Measurements from ENCODE around the gene PGP. TPM values are rescaled to one million over a fixed set of nuclear protein-coding genes. Genes with fewer than 3 reads are reported as not detected.

Gene PGP
- total RNA-seq, 2 experiments from 2014 or later, result 19.4 to 22.9 TPM

DNA sequence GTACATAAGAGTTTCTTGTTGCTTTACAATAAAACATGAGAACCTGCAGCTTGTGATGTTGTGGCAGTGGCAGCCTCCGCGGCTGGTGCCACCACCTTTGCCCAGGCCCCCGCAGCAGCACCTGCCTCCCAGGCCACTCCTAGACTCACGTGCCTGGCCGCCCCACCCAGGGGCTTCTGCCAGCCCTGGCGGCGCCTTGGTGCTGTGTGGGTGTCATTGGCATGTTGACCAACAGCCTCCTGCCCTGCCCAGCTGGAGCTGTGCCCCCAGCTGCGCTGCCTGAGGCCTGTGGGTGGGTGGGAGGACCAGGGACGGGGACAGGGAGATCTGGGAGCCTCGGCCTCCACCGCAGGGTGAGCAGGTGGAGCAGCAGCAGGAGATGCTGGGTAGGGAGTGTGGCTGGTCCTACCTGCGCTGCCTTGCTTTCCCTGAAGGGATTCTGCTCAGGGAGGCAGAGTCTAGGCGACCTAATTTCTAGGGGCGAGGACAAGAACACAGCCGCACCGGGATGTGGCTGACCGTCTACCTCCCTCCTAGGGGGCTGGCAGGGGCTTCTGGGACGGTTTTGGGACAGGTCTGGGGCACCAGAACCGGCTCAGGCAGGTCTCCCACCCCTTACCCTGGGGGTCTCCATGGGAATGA, 21.2 kb upstream of the PGP start:
- H3K4me3 Mint-ChIP-seq, result no peak overlapping the region
- CTCF ChIA-PET, result interaction anchor here (1.0 to 1.5 kb wide), 2 partner anchors 16 to 19 kb away, joined by 3 to 5 read pairs; partner anchors contain the start of gene ECI1
- POLR2A ChIA-PET, result no interaction called here
- H3K4me1 Mint-ChIP-seq, result no peaks in the 10 kb centered on the region
- H3K27me3 Mint-ChIP-seq, result no peaks in the 10 kb centered on the region
- peaks cover 7% of the 10 kb centered on the region for H3K36me3 Mint-ChIP-seq (ENCODE audit: low read depth)
- H3K9me3 Mint-ChIP-seq, result no peaks in the 10 kb centered on the region
- no peak overlapping the region for H3K27ac Mint-ChIP-seq
- DNase-seq, result no peak

GRCh38 chr16:2235234-2235651, 20.6 kb upstream of the PGP start:
- Mint-ChIP-seq H3K4me3 (no peak overlapping the region), H3K27me3 (no peaks in the 10 kb centered on the region), H3K9me3 (no peaks in the 10 kb centered on the region), H3K36me3 (ENCODE audit: low read depth) (peaks cover 7% of the 10 kb centered on the region), H3K27ac (no peak overlapping the region), H3K4me1 (no peaks in the 10 kb centered on the region)
- POLR2A ChIA-PET, result no interaction called here
- CTCF ChIA-PET, result no interaction called here
- no peak for DNase-seq

- ChIA-PET CTCF (no interaction called here), POLR2A (no interaction called here)
- no peak for DNase-seq
- Mint-ChIP-seq H3K9me3 (no peaks in the 10 kb centered on the region), H3K36me3 (ENCODE audit: low read depth) (peaks cover 11% of the 10 kb centered on the region), H3K27ac (no peak overlapping the region), H3K4me3 (no peak overlapping the region), H3K4me1 (no peaks in the 10 kb centered on the region), H3K27me3 (no peaks in the 10 kb centered on the region)
Observed at GRCh38 chr16:2234813-2235170, 20.2 kb upstream of the PGP start.

- CTCF ChIA-PET, result no interaction called here
- H3K9me3 Mint-ChIP-seq, result no peaks in the 10 kb centered on the region
- no peak overlapping the region for H3K27ac Mint-ChIP-seq
- H3K36me3 Mint-ChIP-seq (ENCODE audit: low read depth), result peaks cover 10% of the 10 kb centered on the region
- no peaks in the 10 kb centered on the region for H3K27me3 Mint-ChIP-seq
- no peaks in the 10 kb centered on the region for H3K4me1 Mint-ChIP-seq
- DNase-seq, result no peak
- H3K4me3 Mint-ChIP-seq, result no peak overlapping the region
- POLR2A ChIA-PET, result no interaction called here
Observed at GRCh38 chr16:2233872-2234812, 19.5 kb upstream of the PGP start.

DNA sequence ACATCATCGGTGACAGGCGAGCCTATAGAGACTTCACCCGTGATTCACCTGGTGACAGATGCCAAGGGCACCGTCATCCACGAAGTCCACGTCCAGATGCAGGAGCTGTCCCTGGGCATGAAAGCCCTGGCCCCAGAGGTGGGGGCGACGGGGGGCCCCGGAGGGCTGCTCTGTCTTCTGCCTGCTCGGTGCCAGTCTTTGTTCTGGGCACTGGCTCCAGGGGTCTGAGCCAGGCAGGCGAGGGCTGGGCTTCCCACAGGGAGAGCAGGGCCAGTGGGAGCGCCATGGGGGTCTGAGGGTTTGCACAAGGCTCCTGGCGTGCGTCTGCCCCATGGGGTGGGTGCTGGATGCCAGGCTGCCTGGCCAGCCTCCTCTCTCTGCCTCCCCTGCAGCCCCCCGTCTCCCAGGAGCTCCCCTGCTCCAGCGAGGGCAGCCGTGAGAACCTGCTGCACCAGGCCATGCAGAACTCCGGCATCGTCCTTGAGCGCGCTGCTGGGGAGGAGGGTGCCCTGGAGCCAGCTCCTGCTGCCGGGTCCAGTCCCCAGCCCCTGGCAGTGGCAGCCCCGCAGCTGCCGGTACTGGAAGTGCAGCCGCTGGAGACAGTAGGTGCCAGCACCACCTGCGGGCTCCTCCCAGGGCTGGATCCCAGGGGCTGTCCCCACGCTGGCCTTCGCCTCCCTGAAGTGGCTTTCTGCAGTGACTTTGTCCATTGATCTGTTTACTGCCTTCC, 18.6 kb upstream of the PGP start:
- CTCF ChIA-PET, result no interaction called here
- POLR2A ChIA-PET, result no interaction called here
- Mint-ChIP-seq H3K27me3 (no peaks in the 10 kb centered on the region), H3K27ac (no peak overlapping the region), H3K36me3 (ENCODE audit: low read depth) (peaks cover 10% of the 10 kb centered on the region), H3K9me3 (no peaks in the 10 kb centered on the region), H3K4me1 (no peaks in the 10 kb centered on the region), H3K4me3 (no peak overlapping the region)
- DNase-seq, result no peak

DNA sequence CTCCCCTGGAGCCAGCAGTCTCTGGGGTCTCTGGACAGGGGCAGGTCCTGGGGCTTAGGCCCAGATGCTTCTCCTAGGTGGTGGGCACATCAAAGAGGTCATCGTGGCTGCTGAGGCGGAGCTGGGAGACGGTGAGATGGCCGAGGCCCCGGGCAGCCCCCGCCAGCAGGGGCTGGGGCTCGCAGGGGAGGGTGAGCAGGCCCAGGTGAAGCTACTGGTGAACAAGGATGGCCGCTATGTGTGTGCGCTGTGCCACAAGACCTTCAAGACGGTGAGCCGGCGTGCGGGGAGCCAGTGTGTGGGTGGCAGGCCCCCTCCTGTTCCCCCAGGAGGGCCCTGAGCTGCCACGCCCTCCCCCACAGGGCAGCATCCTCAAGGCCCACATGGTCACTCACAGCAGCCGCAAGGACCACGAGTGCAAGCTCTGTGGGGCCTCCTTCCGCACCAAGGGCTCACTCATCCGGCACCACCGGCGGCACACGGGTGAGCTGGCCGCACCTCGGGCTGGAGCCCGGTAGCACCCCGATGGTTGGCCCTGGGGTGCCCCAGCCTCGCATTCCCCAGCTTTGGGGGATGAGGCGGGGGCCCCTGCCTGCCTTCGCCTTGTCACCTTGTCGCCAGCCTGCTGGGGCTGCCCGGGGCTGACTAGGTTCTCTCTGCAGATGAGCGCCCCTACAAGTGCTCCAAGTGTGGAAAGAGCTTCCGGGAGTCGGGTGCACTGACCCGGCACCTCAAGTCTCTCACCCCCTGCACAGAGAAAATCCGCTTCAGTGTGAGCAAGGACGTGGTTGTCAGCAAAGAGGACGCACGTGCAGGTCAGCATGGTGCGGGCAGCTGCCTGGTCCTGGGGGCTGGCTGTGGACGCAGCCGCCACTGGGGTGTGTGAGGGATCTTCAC, 17.7 kb upstream of the PGP start:
- ChIA-PET POLR2A (no interaction called here), CTCF (no interaction called here)
- Mint-ChIP-seq H3K4me3 (no peak overlapping the region), H3K4me1 (no peaks in the 10 kb centered on the region), H3K27me3 (no peaks in the 10 kb centered on the region), H3K9me3 (no peaks in the 10 kb centered on the region), H3K27ac (no peak overlapping the region), H3K36me3 (ENCODE audit: low read depth) (peaks cover 10% of the 10 kb centered on the region)
- DNase-seq, result no peak

DNA sequence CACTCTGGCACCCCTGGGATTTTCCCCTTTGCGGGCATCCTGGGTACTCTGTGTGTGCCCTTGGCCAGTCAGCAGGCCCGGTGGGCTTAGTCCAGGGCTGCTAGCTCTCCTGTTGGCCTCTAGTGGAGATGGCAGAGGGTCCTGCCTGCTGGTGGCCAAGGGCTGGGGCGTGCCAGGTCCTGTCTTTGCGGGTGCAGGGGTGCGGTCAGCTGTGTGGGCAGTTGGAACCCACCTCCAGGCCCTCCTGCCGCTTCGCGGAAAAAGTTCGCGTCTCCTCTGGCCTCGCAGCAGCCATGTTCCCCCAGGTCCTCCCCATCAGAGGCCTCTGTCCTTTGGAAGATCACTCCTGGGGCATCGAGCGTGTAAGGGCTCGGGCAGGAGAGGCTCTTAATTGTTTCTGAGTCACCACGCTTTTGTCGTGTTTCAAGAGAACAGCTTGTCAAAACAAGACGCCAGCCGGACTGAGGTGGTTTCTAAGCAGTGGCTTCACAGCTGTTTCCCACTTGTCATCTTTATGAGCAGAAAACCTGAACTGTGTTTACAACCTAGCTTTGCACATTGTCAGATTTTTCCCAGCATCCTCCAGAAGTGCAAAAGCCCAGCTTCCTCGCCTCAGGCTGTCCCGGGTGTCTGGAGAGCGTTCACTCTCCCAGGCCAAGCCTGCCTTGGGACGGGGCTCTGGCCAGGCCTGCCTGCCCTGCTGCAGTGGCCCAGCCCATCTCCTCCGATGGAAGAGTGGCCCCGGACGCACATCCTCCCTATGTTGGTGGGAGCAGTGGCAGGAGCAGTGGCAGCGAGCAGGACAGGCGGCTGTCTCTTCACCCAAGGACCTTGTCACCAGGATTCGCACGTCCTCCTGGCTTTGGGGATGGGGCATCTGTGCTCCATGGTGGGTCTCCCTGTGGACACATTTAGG, 16.6 kb upstream of the PGP start:
- ChIA-PET CTCF (interaction anchor here (1.2 kb wide), 1 partner anchor 7 kb away, joined by 3 read pairs; no protein-coding TSS in a partner anchor), POLR2A (no interaction called here)
- no peaks in the 10 kb centered on the region for H3K9me3 Mint-ChIP-seq
- H3K27ac Mint-ChIP-seq, result no peak overlapping the region
- H3K27me3 Mint-ChIP-seq, result no peaks in the 10 kb centered on the region
- no peak overlapping the region for H3K4me3 Mint-ChIP-seq
- H3K4me1 Mint-ChIP-seq, result peaks cover 3% of the 10 kb centered on the region
- no peak for DNase-seq
- H3K36me3 Mint-ChIP-seq (ENCODE audit: low read depth), result peaks cover 10% of the 10 kb centered on the region

GRCh38 chr16:2230376-2230775, 15.7 kb upstream of the PGP start:
- peaks cover 9% of the 10 kb centered on the region for H3K36me3 Mint-ChIP-seq (ENCODE audit: low read depth)
- no peaks in the 10 kb centered on the region for H3K27me3 Mint-ChIP-seq
- CTCF ChIA-PET, result interaction anchor here (1.2 kb wide), 1 partner anchor 8 kb away, joined by 3 read pairs; no protein-coding TSS in a partner anchor
- DNase-seq, result no peak
- H3K4me3 Mint-ChIP-seq, result no peak overlapping the region
- H3K4me1 Mint-ChIP-seq, result peaks cover 8% of the 10 kb centered on the region
- no peak overlapping the region for H3K27ac Mint-ChIP-seq
- POLR2A ChIA-PET, result no interaction called here
- H3K9me3 Mint-ChIP-seq, result no peaks in the 10 kb centered on the region

DNA sequence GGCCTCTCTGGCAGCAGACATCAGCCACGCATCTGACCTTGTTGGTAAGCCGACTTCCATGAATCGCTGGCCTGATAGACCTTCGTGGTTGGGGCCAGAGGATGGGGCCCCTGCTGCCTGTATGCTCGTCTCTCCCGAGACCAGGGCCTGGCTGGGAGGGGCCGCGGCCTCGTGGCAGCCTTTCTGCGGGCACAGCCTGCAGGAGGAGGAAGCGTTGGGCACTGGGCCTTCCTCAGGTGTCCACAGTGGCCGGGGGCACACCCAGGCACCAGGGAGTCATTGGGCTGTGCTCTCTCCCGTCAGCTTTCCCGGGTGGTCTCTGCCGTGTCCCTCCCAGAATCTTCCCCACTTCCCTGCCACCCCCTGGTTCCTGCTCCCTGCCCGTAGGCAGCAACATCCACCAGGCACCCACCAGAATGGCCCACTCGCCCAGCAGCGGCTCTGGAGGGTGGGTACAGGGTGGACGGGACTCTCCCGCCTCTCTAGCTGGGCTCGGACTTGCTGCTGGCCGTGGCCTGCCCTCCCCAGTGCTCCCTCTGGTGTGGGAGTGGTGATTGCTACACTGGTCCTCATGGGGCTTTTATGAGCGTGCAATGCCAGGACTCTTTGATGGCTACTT, 15.1 kb upstream of the PGP start:
- Mint-ChIP-seq H3K4me3 (no peak overlapping the region), H3K4me1 (peaks cover 13% of the 10 kb centered on the region), H3K36me3 (ENCODE audit: low read depth) (peaks cover 6% of the 10 kb centered on the region), H3K9me3 (no peaks in the 10 kb centered on the region), H3K27me3 (no peaks in the 10 kb centered on the region), H3K27ac (no peak overlapping the region)
- no peak for DNase-seq
- POLR2A ChIA-PET, result no interaction called here
- CTCF ChIA-PET, result interaction anchor here (1.2 kb wide), 1 partner anchor 9 kb away, joined by 3 read pairs; no protein-coding TSS in a partner anchor

DNA sequence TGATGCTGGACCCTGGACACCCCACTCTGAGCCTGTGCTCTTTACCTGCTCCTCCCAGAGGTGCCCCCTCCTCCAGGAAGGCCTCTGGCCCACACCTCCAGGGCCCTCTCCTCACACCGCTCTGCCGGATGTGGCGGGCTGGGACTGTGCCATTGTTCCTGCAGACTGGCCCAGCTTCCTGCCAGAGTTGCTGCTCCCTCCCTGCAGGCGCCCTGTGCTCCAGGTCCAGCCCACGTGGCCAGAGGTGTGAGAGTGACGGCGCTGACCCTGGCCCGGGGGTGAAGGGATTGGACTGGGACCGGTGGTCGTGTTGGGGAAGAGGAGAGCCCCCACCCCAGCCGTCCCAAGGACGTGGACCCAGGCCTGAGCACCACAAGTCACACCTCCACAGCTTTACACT, 14.5 kb upstream of the PGP start:
- no peak for DNase-seq
- ChIA-PET POLR2A (no interaction called here), CTCF (no interaction called here)
- H3K4me1 Mint-ChIP-seq, result peaks cover 19% of the 10 kb centered on the region
- H3K27ac Mint-ChIP-seq, result no peak overlapping the region
- peaks cover 6% of the 10 kb centered on the region for H3K36me3 Mint-ChIP-seq (ENCODE audit: low read depth)
- H3K4me3 Mint-ChIP-seq, result no peak overlapping the region
- H3K9me3 Mint-ChIP-seq, result no peaks in the 10 kb centered on the region
- no peaks in the 10 kb centered on the region for H3K27me3 Mint-ChIP-seq

DNA sequence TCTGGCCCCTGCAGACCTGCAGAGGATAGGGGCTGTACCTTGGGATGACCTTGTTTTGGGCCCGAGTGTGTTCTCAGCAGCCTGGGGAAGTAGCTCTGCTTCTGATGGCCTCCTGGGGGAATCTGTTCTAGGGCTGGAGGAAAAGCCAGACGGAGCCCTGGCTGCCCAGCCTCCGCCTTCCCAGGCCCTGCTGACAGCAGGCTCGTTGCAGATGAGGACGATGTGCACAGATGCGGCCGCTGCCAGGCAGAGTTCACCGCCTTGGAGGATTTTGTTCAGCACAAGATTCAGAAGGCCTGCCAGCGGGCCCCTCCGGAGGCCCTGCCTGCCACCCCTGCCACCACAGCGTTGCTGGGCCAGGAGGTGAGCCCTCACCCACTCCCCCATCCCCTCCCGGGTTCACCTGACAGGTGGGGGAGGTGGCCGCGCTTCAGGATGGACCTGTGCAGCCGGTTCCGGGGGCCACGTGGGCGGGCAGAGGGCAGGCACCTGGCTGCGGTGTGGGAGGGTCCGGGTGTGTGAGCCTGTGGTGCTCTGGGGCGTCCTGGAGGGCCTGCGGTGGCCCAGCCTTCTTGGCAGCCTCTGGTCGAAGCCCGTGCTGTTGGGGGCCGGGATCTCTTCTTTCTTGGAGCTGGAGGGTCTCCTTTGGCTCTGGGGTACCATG, 13.7 kb upstream of the PGP start:
- DNase-seq, result no peak
- Mint-ChIP-seq H3K4me1 (peaks cover 19% of the 10 kb centered on the region), H3K4me3 (no peak overlapping the region), H3K27me3 (no peaks in the 10 kb centered on the region), H3K27ac (no peak overlapping the region), H3K36me3 (ENCODE audit: low read depth) (peaks cover 6% of the 10 kb centered on the region), H3K9me3 (no peaks in the 10 kb centered on the region)
- POLR2A ChIA-PET, result no interaction called here
- CTCF ChIA-PET, result no interaction called here
